OCI-LY3 (cell line): ENCODE results near the gene PRKAR2A.
"Not testable (repeated sequence)": the region's sequence is repeated elsewhere in the genome, so short reads cannot be mapped to it uniquely, and the experiment has no call there.

Experiments used
- H2AFZ ChIP-seq: fragments of 200-600, 300-600 bp; shearing (Covaris generic); 2 replicates; pipeline ENCODE4 v1.6.0; 2014; ENCODE audit warnings: antibody characterized with exemption, low read depth, low read length
- H3K27ac ChIP-seq: fragments of 200-600, 300-600 bp; sonication (generic); 2 replicates; pipeline ENCODE4 v1.5.1; 2014; ENCODE audit warnings: mild to moderate bottlenecking, low read length, moderate library complexity, mixed read lengths
- H3K27me3 ChIP-seq: fragments of 200-600, 300-600 bp; sonication (generic); 2 replicates; pipeline ENCODE4 v1.6.1; 2014; ENCODE audit warnings: low read depth, low read length, mixed read lengths
- H3K36me3 ChIP-seq: fragments of 200-600, 300-600 bp; sonication (generic); replicated peaks from 2 replicates; pipeline ENCODE3; 2014; ENCODE audit warnings: low read depth, low read length, mixed read lengths
- H3K4me1 ChIP-seq: fragments of 300-600, 200-600 bp; sonication (generic); 2 replicates; pipeline ENCODE4 v1.6.1; 2014; ENCODE audit warnings: low read length, mixed read lengths
- H3K4me2 ChIP-seq: fragments of 200-600, 300-600 bp; sonication (generic); 2 replicates; pipeline ENCODE4 v1.6.1; 2014; ENCODE audit warnings: low read length, mixed read lengths
- H3K4me3 ChIP-seq: fragments of 300-600, 200-600 bp; sonication (generic); 2 replicates; pipeline ENCODE4 v1.5.1; 2014; ENCODE audit warnings: antibody characterized with exemption, mild to moderate bottlenecking, low read length, moderate library complexity
- H3K79me2 ChIP-seq: fragments of 300-600, 200-600 bp; shearing (Covaris generic); 2 replicates; pipeline ENCODE4 v1.6.1; 2014; ENCODE audit warnings: mild to moderate bottlenecking, low read length, mixed read lengths
- H3K9ac ChIP-seq: fragments of 300-600, 200-600 bp; shearing (Covaris generic); 2 replicates; pipeline ENCODE4 v1.6.0; 2014; ENCODE audit warnings: mild to moderate bottlenecking, low read length, moderate library complexity
- H3K9me3 ChIP-seq: fragments of 200-600, 300-600 bp; shearing (Covaris generic); 2 replicates; pipeline ENCODE4 v1.6.1; 2014; ENCODE audit warnings: low read length, mixed read lengths; ENCODE audit not compliant: insufficient read depth
- H4K20me1 ChIP-seq: fragments of 200-600, 300-600 bp; sonication (generic); 2 replicates; pipeline ENCODE4 v1.6.1; 2016; ENCODE audit warnings: low read length, mixed read lengths; ENCODE audit not compliant: insufficient read depth
- EZH2phosphoT487 ChIP-seq: fragments of 200-600 bp; shearing (Covaris generic); IDR thresholded peaks from 2 replicates; pipeline ENCODE4 v1.6.1; 2018; ENCODE audit warnings: antibody characterized with exemption, mixed run types, low read depth
- TF ChIP-seq, protein P1 (sequence below): fragments of 200-600, 300-600 bp; sonication (generic); IDR thresholded peaks from 2 replicates; pipeline ENCODE4 v1.5.1; 2014; ENCODE audit warnings: antibody characterized with exemption, low read length, low read depth

PRKAR2A gene

DNA sequence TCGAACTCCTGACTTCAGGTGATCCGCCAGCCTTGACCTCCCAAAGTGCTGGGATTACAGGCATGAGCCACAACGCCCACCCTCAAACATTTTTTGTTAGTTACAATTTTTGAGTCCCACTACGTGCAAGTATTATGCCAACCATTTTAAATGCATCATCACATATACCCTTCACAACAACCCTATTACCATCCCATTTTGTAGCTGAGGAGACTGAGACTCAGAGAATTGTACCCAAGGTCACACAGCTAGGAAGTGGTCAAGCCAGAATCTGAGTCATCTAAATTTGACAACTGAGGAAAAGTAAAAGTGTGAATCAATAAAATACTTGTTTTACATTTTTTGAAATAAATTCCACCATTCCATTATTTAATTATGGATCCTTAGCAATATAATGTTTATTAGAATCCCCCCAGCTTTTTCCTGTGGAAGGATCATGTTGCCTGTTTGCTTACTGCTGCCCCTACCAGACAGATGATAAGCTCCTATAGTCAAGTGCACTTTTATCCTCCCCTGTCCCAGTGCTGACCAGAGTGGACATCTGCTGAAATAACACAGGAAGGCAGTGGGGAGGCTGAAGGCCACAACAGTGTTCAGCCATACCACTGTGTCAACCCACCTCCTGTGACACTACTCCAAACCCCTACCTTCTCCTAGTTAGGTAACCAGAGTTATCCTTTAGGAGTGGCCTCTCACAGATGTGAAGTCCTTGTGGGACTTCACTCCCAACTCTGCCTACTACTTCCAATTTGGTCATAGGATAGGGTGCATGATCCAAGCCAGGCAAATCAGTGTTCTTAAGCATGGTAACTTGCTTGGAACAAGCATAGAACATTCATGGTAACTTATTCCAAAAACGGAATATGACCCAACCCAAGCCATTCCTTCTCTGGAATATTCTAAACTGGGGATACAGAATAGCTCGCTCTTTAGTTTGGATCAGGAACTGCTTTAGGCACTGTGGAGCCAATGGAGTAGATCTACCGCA lies 28.1 kb downstream of the PRKAR2A start:
- H2AFZ ChIP-seq: no peak overlapping the region
- H4K20me1 ChIP-seq: no peaks in the 10 kb centered on the region
- H3K9ac ChIP-seq: no peak overlapping the region
- H3K9me3 ChIP-seq: no peaks in the 10 kb centered on the region
- H3K4me3 ChIP-seq: no peak overlapping the region
- H3K4me2 ChIP-seq: no peak overlapping the region
- no peak for TF ChIP-seq EZH2phosphoT487
- TF ChIP-seq, protein P1, sequence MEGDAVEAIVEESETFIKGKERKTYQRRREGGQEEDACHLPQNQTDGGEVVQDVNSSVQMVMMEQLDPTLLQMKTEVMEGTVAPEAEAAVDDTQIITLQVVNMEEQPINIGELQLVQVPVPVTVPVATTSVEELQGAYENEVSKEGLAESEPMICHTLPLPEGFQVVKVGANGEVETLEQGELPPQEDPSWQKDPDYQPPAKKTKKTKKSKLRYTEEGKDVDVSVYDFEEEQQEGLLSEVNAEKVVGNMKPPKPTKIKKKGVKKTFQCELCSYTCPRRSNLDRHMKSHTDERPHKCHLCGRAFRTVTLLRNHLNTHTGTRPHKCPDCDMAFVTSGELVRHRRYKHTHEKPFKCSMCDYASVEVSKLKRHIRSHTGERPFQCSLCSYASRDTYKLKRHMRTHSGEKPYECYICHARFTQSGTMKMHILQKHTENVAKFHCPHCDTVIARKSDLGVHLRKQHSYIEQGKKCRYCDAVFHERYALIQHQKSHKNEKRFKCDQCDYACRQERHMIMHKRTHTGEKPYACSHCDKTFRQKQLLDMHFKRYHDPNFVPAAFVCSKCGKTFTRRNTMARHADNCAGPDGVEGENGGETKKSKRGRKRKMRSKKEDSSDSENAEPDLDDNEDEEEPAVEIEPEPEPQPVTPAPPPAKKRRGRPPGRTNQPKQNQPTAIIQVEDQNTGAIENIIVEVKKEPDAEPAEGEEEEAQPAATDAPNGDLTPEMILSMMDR: no peak
- no peaks in the 10 kb centered on the region for H3K27me3 ChIP-seq
- H3K36me3 ChIP-seq: no peaks in the 10 kb centered on the region
- H3K79me2 ChIP-seq: no peaks in the 10 kb centered on the region
- H3K27ac ChIP-seq: no peak overlapping the region
- H3K4me1 ChIP-seq: no peaks in the 10 kb centered on the region

DNA sequence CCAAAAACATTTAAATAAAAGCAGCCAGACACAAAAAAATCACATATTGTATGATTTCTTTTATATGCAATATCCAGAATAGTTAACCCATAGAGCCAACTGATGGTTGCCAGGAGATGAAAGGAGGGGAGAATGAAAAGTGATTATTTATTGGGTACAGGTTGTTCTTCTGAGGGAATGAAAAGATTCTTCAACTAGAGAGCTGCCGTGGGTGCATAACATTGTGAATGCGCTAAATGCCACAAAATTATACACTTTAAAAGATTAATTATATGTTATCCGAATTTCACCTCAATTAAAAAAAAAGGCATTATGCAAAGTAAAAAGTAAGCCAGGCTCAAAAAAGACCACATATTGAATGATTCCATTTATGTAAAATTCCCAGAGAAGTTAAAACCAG lies 36.1 kb downstream of the PRKAR2A start:
- Histone ChIP-seq H3K4me2 (peak overlapping the region; percentile 54; the same call in 1 of the 2 replicates), H3K4me3 (no peak overlapping the region), H3K36me3 (no peaks in the 10 kb centered on the region), H4K20me1 (no peaks in the 10 kb centered on the region), H3K27ac (no peak overlapping the region), H2AFZ (no peak overlapping the region), H3K9ac (no peak overlapping the region), H3K4me1 (peaks cover 11% of the 10 kb centered on the region), H3K79me2 (no peaks in the 10 kb centered on the region), H3K9me3 (no peaks in the 10 kb centered on the region), H3K27me3 (no peaks in the 10 kb centered on the region)
- no peak for TF ChIP-seq EZH2phosphoT487
- TF ChIP-seq, protein P1: no peak

DNA sequence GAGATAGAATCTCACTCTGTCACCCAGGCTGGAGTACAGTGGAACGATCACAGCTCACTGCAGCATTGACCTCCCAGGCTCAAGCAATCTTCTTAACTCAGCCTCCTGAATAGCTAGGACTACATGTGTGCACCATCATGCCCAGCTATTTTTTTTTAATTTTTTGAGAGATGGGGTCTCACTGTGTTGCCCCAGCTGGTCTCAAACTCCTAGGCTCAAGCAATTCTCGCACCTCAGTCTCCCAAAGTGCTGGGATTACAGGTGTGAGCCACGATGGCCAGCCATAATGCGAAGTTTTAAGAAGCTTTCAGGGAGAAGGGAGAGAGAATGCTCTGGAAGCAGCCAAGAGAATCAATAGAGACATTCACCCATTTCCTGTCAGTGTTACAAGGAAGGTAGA lies 42.7 kb downstream of the PRKAR2A start:
- Histone ChIP-seq H3K4me2 (no peak overlapping the region), H2AFZ (no peak overlapping the region), H3K9ac (no peak overlapping the region), H3K27ac (no peak overlapping the region), H3K27me3 (no peaks in the 10 kb centered on the region), H3K79me2 (no peaks in the 10 kb centered on the region), H4K20me1 (no peaks in the 10 kb centered on the region), H3K36me3 (no peaks in the 10 kb centered on the region), H3K4me3 (no peak overlapping the region), H3K4me1 (no peaks in the 10 kb centered on the region), H3K9me3 (no peaks in the 10 kb centered on the region)
- no peak for TF ChIP-seq EZH2phosphoT487
- TF ChIP-seq, protein P1: no peak

DNA sequence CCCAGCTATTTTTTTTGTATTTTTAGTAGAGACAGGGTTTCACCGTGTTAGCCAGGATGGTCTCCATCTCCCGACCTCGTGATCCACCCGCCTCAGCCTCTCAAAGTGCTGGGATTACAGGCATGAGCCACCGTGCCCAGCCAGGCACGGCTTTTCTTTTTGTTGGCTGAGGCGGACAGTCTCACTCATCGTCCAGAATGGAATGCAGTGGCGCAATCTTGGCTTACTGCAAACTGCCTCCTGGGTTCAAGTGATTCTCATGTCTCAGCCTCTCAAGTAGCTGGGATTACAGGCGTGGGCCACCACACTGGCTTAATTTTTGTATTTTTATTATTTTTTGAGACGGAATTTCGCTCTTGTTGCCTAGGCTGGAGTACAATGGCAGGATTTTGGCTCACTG lies 46.8 kb downstream of the PRKAR2A start:
- not testable (repeated sequence) for H3K9ac ChIP-seq, H3K4me2 ChIP-seq, H3K27me3 ChIP-seq, H3K4me1 ChIP-seq, H4K20me1 ChIP-seq, H3K79me2 ChIP-seq, H3K27ac ChIP-seq, H2AFZ ChIP-seq, H3K9me3 ChIP-seq, H3K4me3 ChIP-seq, H3K36me3 ChIP-seq
